Measurements from ENCODE around the gene CAND1. TPM values are rescaled to one million over a fixed set of nuclear protein-coding genes. Genes with fewer than 3 reads are reported as not detected.

The CAND1 gene
- total and polyA plus RNA-seq, 2 of the 8 experiments (the other 6 are each of a cell fraction or from before 2014, with no cell fraction given) = 39.4 to 271 TPM

DNA sequence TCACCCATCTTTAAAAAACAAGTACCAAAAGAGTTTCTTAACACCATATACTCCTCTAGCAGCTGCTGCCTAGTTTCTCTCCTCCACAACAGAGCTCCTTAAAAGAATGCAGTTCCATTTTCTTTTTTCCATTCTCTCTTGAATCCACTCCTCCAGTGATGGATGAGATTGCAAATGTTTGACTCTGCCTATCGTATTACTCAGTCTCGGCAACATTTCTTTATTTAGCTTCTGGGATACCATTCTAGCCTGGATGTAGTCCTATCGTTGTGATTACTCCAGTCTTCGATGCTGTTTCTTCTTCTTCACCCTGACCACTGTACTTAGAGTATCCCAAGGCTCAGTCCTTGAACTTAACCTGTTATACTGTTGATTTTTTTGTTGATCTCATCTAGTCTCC, 30.8 kb downstream of the CAND1 start:
- no peaks in the 10 kb centered on the region for H3K23me2 ChIP-seq (ENCODE audit: low read depth, low read length)
- no peak overlapping the region for H3K4ac ChIP-seq (replicated peaks; ENCODE audit: insufficient read length, low read depth, low read length)
- H2BK20ac ChIP-seq (ENCODE audit: low read length) = no peak overlapping the region
- H3K79me1 ChIP-seq (ENCODE audit: low read depth, low read length) = peaks cover under 1% of the 10 kb centered on the region; the same call in 1 of the 2 replicates
- no peak for DNase-seq (ENCODE audit: low read depth in 1 of 2, low spot score in 2 of 2)
- H3K4me3 ChIP-seq (ENCODE audit: extremely low read depth in 1 of 4, insufficient read depth in 2 of 4, low read depth in 3 of 4, low read length in 4 of 4) = no peak overlapping the region
- H3K14ac ChIP-seq (ENCODE audit: insufficient read length) = no peak overlapping the region
- H3K4me2 ChIP-seq (ENCODE audit: insufficient read depth in 1 of 2, low read depth in 2 of 2, low read length in 2 of 2) = no peak overlapping the region
- H3K56ac ChIP-seq (replicated peaks; ENCODE audit: insufficient read length, low read depth, low read length) = no peak overlapping the region
- H3K27me3 ChIP-seq (replicated peaks in 1 of 4; ENCODE audit: control insufficient read depth in 3 of 4, extremely low read depth in 1 of 4, insufficient read depth in 3 of 4, low read length in 3 of 4) = no peaks in the 10 kb centered on the region
- ChIA-PET CTCF (ENCODE audit: partially characterized antibody) (interaction anchor here (1.1 kb wide), 1 partner anchor 13 kb away, joined by 7 read pairs; no protein-coding TSS in a partner anchor), POLR2A (ENCODE audit: partially characterized antibody) (no interaction called here)
- no peak overlapping the region for H2AK5ac ChIP-seq (ENCODE audit: low read depth, low read length)
- no peaks in the 10 kb centered on the region for H3K4me1 ChIP-seq (replicated peaks in 1 of 4; ENCODE audit: control insufficient read depth in 3 of 4, insufficient read depth in 4 of 4, low read length in 3 of 4)
- H3K36me3 ChIP-seq (ENCODE audit: control insufficient read depth in 2 of 4, insufficient read depth in 4 of 4, low read length in 3 of 4) = peaks cover 3 to 74% (median 21%) of the 10 kb centered on the region in 4 experiments; a peak in 7 of 8 replicates
- H3K9me3 ChIP-seq (ENCODE audit: insufficient read depth in 2 of 2, low read depth in 1 of 2, low read length in 1 of 2) = no peaks in the 10 kb centered on the region
- no peak overlapping the region for H2BK5ac ChIP-seq (ENCODE audit: low read depth, low read length)
- H4K8ac ChIP-seq (ENCODE audit: extremely low read depth, insufficient read depth, low read length) = no peak overlapping the region
- TF ChIP-seq BRCA1 (IDR thresholded peaks at IDR 0.05; ENCODE audit: low read depth, low read length) (no peak), BACH1 (IDR thresholded peaks at IDR 0.05; ENCODE audit: low read length) (no peak), CREB1 (IDR thresholded peaks at IDR 0.05) (no peak), GTF2F1 (IDR thresholded peaks at IDR 0.05; ENCODE audit: borderline replicate concordance, low read depth, low read length) (no peak), CBX8 (IDR thresholded peaks at IDR 0.05; ENCODE audit: borderline replicate concordance, low read depth, low read length) (no peak), SUZ12 (IDR thresholded peaks at IDR 0.05; ENCODE audit: low read length) (no peak), TCF12 (IDR thresholded peaks at IDR 0.05; ENCODE audit: low read depth, low read length) (no peak), EGR1 (IDR thresholded peaks at IDR 0.05; ENCODE audit: borderline replicate concordance, low read depth, low read length) (no peak), ASH2L (IDR thresholded peaks at IDR 0.05; ENCODE audit: low read length) (no peak), HDAC2 (IDR thresholded peaks at IDR 0.05; ENCODE audit: borderline replicate concordance in 1 of 2, low read depth in 2 of 2, low read length in 2 of 2) (no peak), SIN3A (conservative IDR thresholded peaks at IDR 0.05 in 1 of 2, IDR thresholded peaks at IDR 0.05 in 1 of 2; ENCODE audit: low read depth in 1 of 2, low read length in 2 of 2) (no peak)
- TF ChIP-seq, protein P1, sequence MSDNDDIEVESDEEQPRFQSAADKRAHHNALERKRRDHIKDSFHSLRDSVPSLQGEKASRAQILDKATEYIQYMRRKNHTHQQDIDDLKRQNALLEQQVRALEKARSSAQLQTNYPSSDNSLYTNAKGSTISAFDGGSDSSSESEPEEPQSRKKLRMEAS (IDR thresholded peaks at IDR 0.05) = no peak
- no peak overlapping the region for H3K18ac ChIP-seq (ENCODE audit: extremely low read depth, low read length)
- WGBS, 2 experiments (ENCODE audit: extremely low coverage in 1 of 2, insufficient coverage in 1 of 2, insufficient read length in 1 of 2, insufficient replicate concordance in 2 of 2, low coverage in 1 of 2, low lambda C conversion rate in 2 of 2, missing lambda C conversion rate in 1 of 2) = 94% methylated on average over 4 of the region's 4 CpGs; no CpG with 5 or more reads in 1 of the 2 experiments
- H2AFZ ChIP-seq (ENCODE audit: low read length) = no peak overlapping the region
- no peak overlapping the region for H4K5ac ChIP-seq (ENCODE audit: insufficient read length, low read depth, low read length)
- FAIRE-seq = no peak
- H3K27ac ChIP-seq (ENCODE audit: low read depth, low read length) = no peak overlapping the region
- no peak overlapping the region for H2BK12ac ChIP-seq (ENCODE audit: low read depth, low read length)
- H3K79me2 ChIP-seq (ENCODE audit: control insufficient read depth in 1 of 2, insufficient read depth in 2 of 2, low read length in 2 of 2) = peaks cover 0 to 3% of the 10 kb centered on the region in 2 experiments; a peak in 1 of 4 replicates
- H4K91ac ChIP-seq (replicated peaks; ENCODE audit: insufficient read length, low read length) = no peak overlapping the region
- no peak overlapping the region for H2BK120ac ChIP-seq (replicated peaks; ENCODE audit: low read depth, low read length)
- no peak overlapping the region for H2BK15ac ChIP-seq (ENCODE audit: low read length)
- no peak overlapping the region; a peak in 1 of 7 replicates for H3K9ac ChIP-seq (replicated peaks in 1 of 4; ENCODE audit: extremely low read depth in 1 of 4, low read depth in 3 of 4, low read length in 3 of 4)
- peaks cover 2 to 4% of the 10 kb centered on the region in 2 experiments for H4K20me1 ChIP-seq (replicated peaks in 1 of 2; ENCODE audit: control insufficient read depth in 1 of 2, insufficient read depth in 2 of 2, low read length in 2 of 2)
- no peak overlapping the region for H3K23ac ChIP-seq (ENCODE audit: insufficient read length)
